Activated B cell treated with CpG ODN at 0.5 μM for 24 hours (primary cell): Measurements from ENCODE around the gene GALR1. TPM values are rescaled to one million over a fixed set of nuclear protein-coding genes. Genes with fewer than 3 reads are reported as not detected.

ENCODE experiments used
- ATAC-seq: fragments of 200-7000 bp; cut with Tn5 transposase; one replicate; pipeline ENCODE4 v1.10.0; 2021; ENCODE audit warnings: low read depth, mild to moderate bottlenecking, moderate library complexity
- CTCF ChIA-PET: fragments of 350-600 bp; sonication (Branson Sonifier 250); formaldehyde crosslinking; loops from one replicate; lab custom pipeline; 2021; ENCODE audit warnings: antibody characterized with exemption; lab: Charles Lee
- POLR2A ChIA-PET: fragments of 350-600 bp; sonication (Branson Sonifier 250); formaldehyde crosslinking; loops from one replicate; lab custom pipeline; 2021; ENCODE audit warnings: antibody characterized with exemption; lab: Charles Lee
- DNase-seq: peaks from one replicate; pipeline ENCODE4 v3.0.0; 2022
- H3K27ac Mint-ChIP-seq: one replicate; pipeline ENCODE4 v1.8.0; 2020; ENCODE audit warnings: mixed read lengths
- H3K27me3 Mint-ChIP-seq: one replicate; pipeline ENCODE4 v1.8.0; 2021; ENCODE audit warnings: mixed read lengths
- H3K36me3 Mint-ChIP-seq: one replicate; pipeline ENCODE4 v1.8.0; 2021; ENCODE audit warnings: low read depth, mixed read lengths
- H3K4me1 Mint-ChIP-seq: one replicate; pipeline ENCODE4 v1.8.0; 2021; ENCODE audit warnings: mixed read lengths
- H3K4me3 Mint-ChIP-seq: one replicate; pipeline ENCODE4 v1.8.0; 2020; ENCODE audit warnings: mild to moderate bottlenecking, mixed read lengths
- H3K9me3 Mint-ChIP-seq: one replicate; pipeline ENCODE4 v1.8.0; 2020; ENCODE audit warnings: mixed read lengths
- CTCF ChIP-seq: fragments of 200-600 bp; IDR thresholded peaks from one replicate; pipeline ENCODE4 v1.8.0; 2022; ENCODE audit warnings: antibody characterized with exemption, mild to moderate bottlenecking
- intact Hi-C: fragments of 100-400 bp; cut with micrococcal nuclease; formaldehyde crosslinking; loops from one replicate; pipeline ENCODE4 v1.15.1; 2024
- total RNA-seq: library from RNA; stranded (reverse); gene quantifications from 2 replicates; pipeline ENCODE4 v1.2.3, GENCODE V29; 2022

The GALR1 gene
- total RNA-seq, 1 donor from 2014 or later = not detected

GRCh38 chr18:77255426-77256105, 5.9 kb downstream of the GALR1 start:
- Mint-ChIP-seq H3K27ac (no peak overlapping the region), H3K27me3 (peaks cover 24% of the 10 kb centered on the region), H3K4me3 (no peak overlapping the region), H3K4me1 (peaks cover 2% of the 10 kb centered on the region), H3K36me3 (no peaks in the 10 kb centered on the region), H3K9me3 (no peaks in the 10 kb centered on the region)
- DNase-seq = no peak
- intact Hi-C loops = no loop called here
- TF ChIP-seq CTCF = no peak
- ChIA-PET POLR2A (no interaction called here), CTCF (no interaction called here)
- no peak for ATAC-seq

DNA sequence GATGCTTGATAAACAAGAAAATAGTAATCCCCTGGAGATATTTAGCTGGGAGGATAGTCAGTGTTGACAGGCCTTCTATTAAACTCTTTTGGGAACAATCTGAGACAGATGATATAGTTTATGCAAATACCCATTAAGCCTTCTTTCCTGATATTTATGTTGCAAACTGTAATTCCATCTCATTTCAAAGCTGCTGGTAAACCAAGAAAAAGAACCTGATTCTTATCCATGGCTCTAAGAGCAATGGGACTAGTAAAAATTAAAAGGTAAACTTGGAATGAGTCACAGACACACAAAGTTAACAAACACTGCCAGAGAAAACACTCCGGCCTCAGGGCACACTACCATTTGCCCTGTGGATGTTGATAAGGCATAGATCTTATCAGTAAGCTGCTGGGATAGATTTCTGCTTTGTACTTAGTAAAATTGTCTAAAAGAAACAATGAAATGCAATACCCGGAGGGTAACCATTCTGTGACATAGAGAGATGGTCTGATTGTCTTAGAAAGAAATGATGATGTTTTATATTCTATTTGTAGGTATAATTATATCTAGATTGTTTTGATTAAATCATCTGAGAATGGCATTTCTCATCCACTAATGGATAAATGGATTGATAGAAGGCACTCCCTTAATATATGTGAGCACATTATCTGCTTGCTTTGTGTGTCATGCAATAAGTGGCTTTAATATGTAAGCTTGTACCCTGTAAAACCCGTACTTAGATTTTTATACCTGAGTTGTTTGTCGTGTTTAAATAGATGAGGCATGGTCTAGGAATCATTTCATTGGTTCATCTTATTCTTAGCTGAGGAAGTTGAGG, 13.2 kb downstream of the GALR1 start:
- no peak overlapping the region for H3K4me3 Mint-ChIP-seq
- ATAC-seq (no peak), DNase-seq (no peak)
- intact Hi-C loops = no loop called here
- ChIA-PET CTCF (no interaction called here), POLR2A (no interaction called here)
- no peak overlapping the region for H3K27ac Mint-ChIP-seq
- peaks cover 11% of the 10 kb centered on the region for H3K9me3 Mint-ChIP-seq
- H3K36me3 Mint-ChIP-seq = no peaks in the 10 kb centered on the region
- no peaks in the 10 kb centered on the region for H3K4me1 Mint-ChIP-seq
- TF ChIP-seq CTCF = no peak
- H3K27me3 Mint-ChIP-seq = peaks cover 13% of the 10 kb centered on the region

DNA sequence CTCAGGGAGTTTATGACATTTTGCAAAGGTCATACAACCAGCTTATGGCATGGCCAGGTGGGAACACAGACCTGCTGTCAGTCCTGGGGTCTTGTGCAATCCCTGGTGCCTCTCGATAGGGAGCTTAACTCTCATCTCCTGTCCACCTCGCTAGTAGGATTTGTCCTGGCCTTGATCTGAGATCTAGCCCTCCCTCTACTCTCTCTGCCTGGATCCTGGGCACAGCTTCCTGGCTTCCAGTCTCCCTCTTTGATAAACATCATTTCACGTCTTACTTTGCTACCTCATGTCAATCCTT, 13.8 kb downstream of the GALR1 start:
- ChIA-PET CTCF (no interaction called here), POLR2A (no interaction called here)
- H3K27me3 Mint-ChIP-seq = peaks cover 13% of the 10 kb centered on the region
- H3K27ac Mint-ChIP-seq = no peak overlapping the region
- H3K36me3 Mint-ChIP-seq = no peaks in the 10 kb centered on the region
- no peaks in the 10 kb centered on the region for H3K4me1 Mint-ChIP-seq
- no peak overlapping the region for H3K4me3 Mint-ChIP-seq
- DNase-seq (no peak), ATAC-seq (no peak)
- no peak for TF ChIP-seq CTCF
- intact Hi-C loops = no loop called here
- H3K9me3 Mint-ChIP-seq = peaks cover 11% of the 10 kb centered on the region

DNA sequence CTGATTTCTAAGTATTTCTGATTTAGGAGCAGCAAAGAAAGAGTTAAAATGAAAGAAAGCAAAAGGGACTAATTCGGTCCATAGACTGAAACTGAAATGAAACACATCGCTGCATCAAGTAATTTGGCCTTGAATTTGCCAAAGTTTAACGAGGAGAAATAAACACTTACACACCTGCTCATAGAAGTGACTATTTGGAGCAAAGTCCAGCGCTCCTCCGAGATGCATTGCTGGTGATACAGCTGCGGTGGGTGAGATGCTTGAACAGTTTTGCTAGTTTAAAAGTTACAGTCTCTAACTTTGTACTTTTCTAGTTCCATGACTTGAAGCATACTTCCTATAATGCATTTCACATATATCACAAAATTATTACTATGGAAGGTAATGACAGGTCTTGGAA, 18.3 kb downstream of the GALR1 start:
- ATAC-seq (no peak), DNase-seq (no peak)
- POLR2A ChIA-PET = no interaction called here
- H3K4me3 Mint-ChIP-seq = no peak overlapping the region
- peaks cover 11% of the 10 kb centered on the region for H3K9me3 Mint-ChIP-seq
- H3K27me3 Mint-ChIP-seq = peaks cover 25% of the 10 kb centered on the region
- no peak for TF ChIP-seq CTCF
- no peaks in the 10 kb centered on the region for H3K4me1 Mint-ChIP-seq
- H3K27ac Mint-ChIP-seq = no peak overlapping the region
- CTCF ChIA-PET = no interaction called here
- no peaks in the 10 kb centered on the region for H3K36me3 Mint-ChIP-seq
- intact Hi-C loops = no loop called here

DNA sequence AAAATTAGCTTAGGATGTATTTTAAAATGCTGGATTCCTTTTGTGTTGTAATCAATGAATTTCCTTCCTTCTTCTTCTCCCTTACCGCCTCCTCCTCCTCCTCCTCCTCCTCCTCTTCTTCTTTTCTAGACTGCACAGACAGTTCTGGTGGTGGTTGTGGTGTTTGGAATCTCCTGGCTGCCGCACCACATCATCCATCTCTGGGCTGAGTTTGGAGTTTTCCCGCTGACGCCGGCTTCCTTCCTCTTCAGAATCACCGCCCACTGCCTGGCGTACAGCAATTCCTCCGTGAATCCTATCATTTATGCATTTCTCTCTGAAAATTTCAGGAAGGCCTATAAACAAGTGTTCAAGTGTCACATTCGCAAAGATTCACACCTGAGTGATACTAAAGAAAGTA, 18.8 kb downstream of the GALR1 start:
- ATAC-seq (no peak), DNase-seq (no peak)
- H3K36me3 Mint-ChIP-seq = no peaks in the 10 kb centered on the region
- TF ChIP-seq CTCF = no peak
- intact Hi-C loops = no loop called here
- H3K9me3 Mint-ChIP-seq = peaks cover 11% of the 10 kb centered on the region
- peaks cover 27% of the 10 kb centered on the region for H3K27me3 Mint-ChIP-seq
- no peaks in the 10 kb centered on the region for H3K4me1 Mint-ChIP-seq
- POLR2A ChIA-PET = no interaction called here
- CTCF ChIA-PET = no interaction called here
- no peak overlapping the region for H3K4me3 Mint-ChIP-seq
- H3K27ac Mint-ChIP-seq = no peak overlapping the region
